H1 (cell line): ENCODE data around the gene GDE1. TPM values are rescaled to one million over a fixed set of nuclear protein-coding genes. Genes with fewer than 3 reads are reported as not detected.

Experiments
- CTCF ChIA-PET: fragments of 300-600 bp; sonication (Branson Sonifier 250); formaldehyde crosslinking; loops from one replicate; lab custom pipeline; 2021; ENCODE audit not compliant: partially characterized antibody; lab: Charles Lee
- POLR2A ChIA-PET: fragments of 300-600 bp; sonication (Branson Sonifier 250); formaldehyde crosslinking; loops from one replicate; lab custom pipeline; 2021; ENCODE audit warnings: inconsistent platforms; ENCODE audit not compliant: partially characterized antibody; lab: Charles Lee
- DNase-seq, 2 experiments: peaks; one replicate each; pipeline versions ENCODE4 v3.0.0 to v3.0.0-alpha.2; 2010 to 2022; ENCODE audit warnings: low spot score in 2 of 2, low read depth in 1 of 2, mixed read lengths in 1 of 2
- FAIRE-seq: peaks from 2 replicates; lab custom pipeline; 2011; peaks lifted over from hg19 to GRCh38; lab: Jason Lieb, UNC
- H2AFZ ChIP-seq: 2 replicates; pipeline ENCODE4 v1.8.1; 2012; ENCODE audit warnings: low read length, inconsistent platforms
- H2AK5ac ChIP-seq: 2 replicates; pipeline ENCODE4 v1.6.1; 2013; ENCODE audit warnings: low read depth, low read length
- H2BK120ac ChIP-seq: replicated peaks from 2 replicates; pipeline ENCODE3; 2013; ENCODE audit warnings: low read depth, low read length, inconsistent platforms
- H2BK12ac ChIP-seq: 2 replicates; pipeline ENCODE4 v1.6.1; 2013; ENCODE audit warnings: low read depth, low read length
- H2BK15ac ChIP-seq: 2 replicates; pipeline ENCODE4 v1.6.1; 2013; ENCODE audit warnings: low read length
- H2BK20ac ChIP-seq: 2 replicates; pipeline ENCODE4 v1.6.1; 2013; ENCODE audit warnings: low read length
- H2BK5ac ChIP-seq: 2 replicates; pipeline ENCODE4 v1.6.1; 2013; ENCODE audit warnings: low read depth, low read length
- H3K14ac ChIP-seq: 2 replicates; pipeline ENCODE4 v1.6.1; 2013; ENCODE audit warnings: inconsistent platforms; ENCODE audit not compliant: insufficient read length
- H3K18ac ChIP-seq: 2 replicates; pipeline ENCODE4 v1.6.1; 2013; ENCODE audit warnings: low read length; ENCODE audit errors: extremely low read depth
- H3K23ac ChIP-seq: 2 replicates; pipeline ENCODE4 v1.6.1; 2013; ENCODE audit warnings: inconsistent platforms; ENCODE audit not compliant: insufficient read length
- H3K23me2 ChIP-seq: 2 replicates; pipeline ENCODE4 v1.6.1; 2013; ENCODE audit warnings: low read depth, low read length
- H3K27ac ChIP-seq: 2 replicates; pipeline ENCODE4 v1.6.1; 2011; ENCODE audit warnings: low read depth, low read length, inconsistent platforms
- H3K27me3 ChIP-seq, 4 experiments: replicated peaks in 1 of 4; 1 replicate in 1 of 4; 2 replicates in 3 of 4; pipeline versions ENCODE4 v1.6.1 to v1.8.1; 2011 to 2013; ENCODE audit warnings: low read length in 3 of 4, mild to moderate bottlenecking in 3 of 4, inconsistent platforms in 2 of 4, mixed read lengths in 2 of 4, moderate library complexity in 1 of 4; ENCODE audit not compliant: control insufficient read depth in 3 of 4, insufficient read depth in 3 of 4; ENCODE audit errors: extremely low read depth in 1 of 4
- H3K36me3 ChIP-seq, 4 experiments: 2 replicates each; pipeline versions ENCODE4 v1.6.1 to v1.8.1; 2011 to 2013; ENCODE audit warnings: mild to moderate bottlenecking in 4 of 4, low read length in 3 of 4, moderate library complexity in 2 of 4, control low read depth in 1 of 4, inconsistent platforms in 1 of 4; ENCODE audit not compliant: insufficient read depth in 4 of 4, control insufficient read depth in 2 of 4
- H3K4ac ChIP-seq: replicated peaks from 2 replicates; pipeline ENCODE3; 2013; ENCODE audit warnings: low read length, low read depth, mixed read lengths, inconsistent platforms; ENCODE audit not compliant: insufficient read length
- H3K4me1 ChIP-seq, 4 experiments: replicated peaks in 1 of 4; 1 replicate in 1 of 4; 2 replicates in 3 of 4; pipeline versions ENCODE4 v1.6.1 to v1.8.1; 2011 to 2013; ENCODE audit warnings: low read length in 3 of 4, inconsistent platforms in 2 of 4, mixed read lengths in 1 of 4; ENCODE audit not compliant: insufficient read depth in 4 of 4, control insufficient read depth in 3 of 4
- H3K4me2 ChIP-seq, 2 experiments: 2 replicates each; pipeline versions ENCODE4 v1.6.1 to v1.8.1; 2011 to 2013; ENCODE audit warnings: low read depth in 2 of 2, low read length in 2 of 2, control low read depth in 1 of 2, inconsistent platforms in 1 of 2, mild to moderate bottlenecking in 1 of 2; ENCODE audit not compliant: insufficient read depth in 1 of 2
- H3K4me3 ChIP-seq, 4 experiments: fragments of 200-600, 300-600 bp in 1 of 4; sonication (generic), shearing (Covaris generic), sonication (Bioruptor Twin) in 1 of 4; 2 replicates each; pipeline versions ENCODE4 v1.5.1 to v1.8.1; 2011 to 2016; ENCODE audit warnings: low read length in 4 of 4, low read depth in 3 of 4, control low read depth in 2 of 4, inconsistent platforms in 2 of 4, mild to moderate bottlenecking in 2 of 4, mixed read lengths in 1 of 4, moderate library complexity in 1 of 4; ENCODE audit not compliant: insufficient read depth in 2 of 4; ENCODE audit errors: extremely low read depth in 1 of 4
- H3K56ac ChIP-seq: replicated peaks from 2 replicates; pipeline ENCODE3; 2013; ENCODE audit warnings: low read depth, mild to moderate bottlenecking, mixed read lengths, low read length, inconsistent platforms; ENCODE audit not compliant: insufficient read length
- H3K79me1 ChIP-seq: 2 replicates; pipeline ENCODE4 v1.6.1; 2013; ENCODE audit warnings: low read depth, low read length, control low read depth
- H3K79me2 ChIP-seq, 2 experiments: 2 replicates each; pipeline versions ENCODE4 v1.6.1 to v1.8.1; 2012 to 2013; ENCODE audit warnings: low read length in 2 of 2, mild to moderate bottlenecking in 2 of 2, inconsistent platforms in 1 of 2; ENCODE audit not compliant: insufficient read depth in 2 of 2, control insufficient read depth in 1 of 2
- H3K9ac ChIP-seq, 4 experiments: replicated peaks in 1 of 4; 1 replicate in 1 of 4; 2 replicates in 3 of 4; pipeline versions ENCODE4 v1.6.1 to v1.8.1; 2011 to 2013; ENCODE audit warnings: low read depth in 3 of 4, low read length in 3 of 4, control low read depth in 2 of 4, mild to moderate bottlenecking in 2 of 4, moderate library complexity in 2 of 4, inconsistent platforms in 1 of 4; ENCODE audit errors: extremely low read depth in 1 of 4
- H3K9me3 ChIP-seq, 2 experiments: 2 replicates each; pipeline versions ENCODE4 v1.6.1 to v1.8.1; 2012 to 2013; ENCODE audit warnings: mild to moderate bottlenecking in 2 of 2, moderate library complexity in 2 of 2, control low read depth in 1 of 2, inconsistent platforms in 1 of 2, low read depth in 1 of 2, low read length in 1 of 2, mixed read lengths in 1 of 2; ENCODE audit not compliant: insufficient read depth in 2 of 2
- H4K20me1 ChIP-seq, 2 experiments: replicated peaks in 1 of 2; 2 replicates each; pipeline versions ENCODE3 to v1.8.1; 2011 to 2013; ENCODE audit warnings: inconsistent platforms in 2 of 2, low read length in 2 of 2, mild to moderate bottlenecking in 1 of 2; ENCODE audit not compliant: insufficient read depth in 2 of 2, control insufficient read depth in 1 of 2
- H4K5ac ChIP-seq: 2 replicates; pipeline ENCODE4 v1.6.1; 2013; ENCODE audit warnings: low read length, low read depth, mixed read lengths, inconsistent platforms; ENCODE audit not compliant: insufficient read length
- H4K8ac ChIP-seq: 2 replicates; pipeline ENCODE4 v1.8.0; 2013; ENCODE audit warnings: mild to moderate bottlenecking, moderate library complexity, low read length, inconsistent platforms; ENCODE audit not compliant: insufficient read depth; ENCODE audit errors: extremely low read depth
- H4K91ac ChIP-seq: replicated peaks from 2 replicates; pipeline ENCODE3; 2013; ENCODE audit warnings: low read length, mixed read lengths, inconsistent platforms; ENCODE audit not compliant: insufficient read length
- JUND ChIP-seq: IDR thresholded peaks from 2 replicates; pipeline ENCODE4 v1.6.1; 2011; ENCODE audit warnings: mild to moderate bottlenecking, improper control_type of control experiment, low read length
- WGBS, 2 experiments: shearing (Covaris generic) in 1 of 2; methylation state at CpG; one replicate each; pipeline versions ENCODE4 v1.1.6 to v1.1.7; 2013 to 2015; ENCODE audit warnings: low lambda C conversion rate in 2 of 2, mixed read lengths in 2 of 2, inconsistent platforms in 1 of 2, low coverage in 1 of 2, missing lambda C conversion rate in 1 of 2; ENCODE audit not compliant: insufficient replicate concordance in 2 of 2, insufficient coverage in 1 of 2, insufficient read length in 1 of 2; ENCODE audit errors: extremely low coverage in 1 of 2, missing lambda C conversion rate in 1 of 2; 5-methylcytosine and 5-hydroxymethylcytosine counted together
- polyA plus RNA-seq, 7 experiments: library from polyadenylated mRNA; depleted of rRNA in 3 of 7; stranded (reverse) in 5 of 7; unstranded in 2 of 7; fragments of >200 nt in 5 of 7; fragments of 200-250 nt in 2 of 7; gene quantifications; 1 replicate in 5 of 7; 2 replicates in 1 of 7; 4 replicates in 1 of 7; pipeline versions ENCODE4 v1.2.1 to v1.2.3, GENCODE V29; 2011 to 2013; ENCODE audit warnings: missing spikeins in 2 of 7, mixed read lengths in 2 of 7
- total RNA-seq: library from RNA; stranded (reverse); fragmentation: NEBNext Ultra II Directional; extraction: Animal tissue kit (Norgen Biotek cat#: 25700); gene quantifications from 2 replicates; pipeline ENCODE4 v1.2.1, GENCODE V29; 2021

GDE1 gene
- total and polyA plus RNA-seq, 2 of the 8 experiments (the other 6 are each of a cell fraction or from before 2014, with no cell fraction given): 29.2 to 70.8 TPM

DNA sequence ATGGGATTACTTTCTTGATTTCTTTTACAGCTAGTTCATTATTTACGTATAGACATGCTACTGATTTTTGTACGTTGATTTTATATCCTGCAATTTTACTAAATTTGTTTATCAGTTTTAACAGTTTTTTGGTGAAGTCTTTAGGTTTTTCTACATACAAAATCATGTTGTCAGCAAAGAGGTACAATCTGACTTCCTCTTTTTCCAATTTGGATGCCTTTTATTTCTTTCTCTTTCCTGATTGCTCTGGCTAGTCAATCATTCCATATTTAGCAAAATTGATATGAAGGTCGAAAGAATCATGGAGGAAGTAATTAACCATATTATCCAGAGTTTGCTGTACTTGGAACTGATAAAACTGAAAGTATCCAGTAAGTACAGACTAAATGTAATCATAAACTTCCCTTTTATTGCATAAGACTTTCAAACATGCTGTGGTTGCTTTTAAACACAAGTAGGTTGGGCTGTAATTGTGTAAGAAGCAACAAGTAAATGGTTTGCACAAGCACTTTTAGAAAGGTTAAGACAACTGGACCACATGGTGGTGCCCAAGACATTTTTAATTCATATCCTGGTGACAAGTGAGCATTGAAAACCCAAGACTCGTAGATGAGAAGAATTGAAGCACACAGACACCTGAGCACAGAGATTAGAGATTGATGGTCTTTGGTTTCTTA lies 8.4 kb downstream of the GDE1 start:
- Histone ChIP-seq H2BK12ac (no peak overlapping the region), H3K4me3 (no peak overlapping the region)
- no peak for TF ChIP-seq JUND
- TF ChIP-seq, all 59 proteins: peak for 0
- Histone ChIP-seq H3K4me2 (no peak overlapping the region), H3K14ac (no peak overlapping the region), H3K79me2 (peaks cover 0 to 23% of the 10 kb centered on the region in 2 experiments; a peak in 2 of 4 replicates), H4K8ac (no peak overlapping the region), H2AFZ (no peak overlapping the region), H4K91ac (no peak overlapping the region), H3K9ac (no peak overlapping the region), H3K56ac (no peak overlapping the region), H3K23me2 (no peaks in the 10 kb centered on the region), H3K23ac (no peak overlapping the region), H3K36me3 (peaks cover 4 to 49% (median 18%) of the 10 kb centered on the region in 4 experiments; a peak in 6 of 8 replicates), H3K27ac (no peak overlapping the region), H2BK15ac (no peak overlapping the region), H2BK120ac (no peak overlapping the region), H4K5ac (no peak overlapping the region), H2AK5ac (no peak overlapping the region), H3K4me1 (no peaks in the 10 kb centered on the region), H3K18ac (no peak overlapping the region), H2BK5ac (no peak overlapping the region), H3K4ac (no peak overlapping the region), H4K20me1 (peaks cover 0 to 4% of the 10 kb centered on the region in 2 experiments), H2BK20ac (no peak overlapping the region), H3K9me3 (no peaks in the 10 kb centered on the region), H3K27me3 (peaks cover 0 to 1% (median 0%) of the 10 kb centered on the region in 4 experiments; a peak in 1 of 7 replicates), H3K79me1 (no peaks in the 10 kb centered on the region; the same call in 1 of the 2 replicates)
- DNase-seq (no peak), FAIRE-seq (no peak)
- 85% methylated on average over 4 of the region's 4 CpGs; no CpG with 5 or more reads in 1 of the 2 experiments for WGBS, 2 experiments
- POLR2A ChIA-PET: interaction anchor here (0.7 kb wide), 1 partner anchor 8 kb away, joined by 3 read pairs; the partner anchor contains the start of gene GDE1
- CTCF ChIA-PET: interaction anchor here (0.6 to 1.8 kb wide), 4 partner anchors 11 to 334 kb away, joined by 3 to 9 read pairs (median 4); no protein-coding TSS in a partner anchor
